ENCODE measurements around the gene CTXN1.

- TF ChIP-seq GATA2 (IDR thresholded peaks at IDR 0.05; ENCODE audit: low read depth, low read length) (peak; percentile 41; the same call in 1 of the 2 replicates), GATA3 (IDR thresholded peaks at IDR 0.05; ENCODE audit: low read depth, low read length) (no peak)
Measured at GRCh38 chr19:7928334-7928706, 2.4 kb upstream of the CTXN1 start.
